Gastroesophageal sphincter (tissue), 3 donors: ENCODE measurements around the gene KRT82.

Source experiments
- EP300 ChIP-seq: sonication (generic); formaldehyde crosslinking; IDR thresholded peaks from one replicate; pipeline ENCODE4 v1.6.1; 2017; ENCODE audit warnings: antibody characterized with exemption, mild to moderate bottlenecking
- TF ChIP-seq, protein P1 (sequence below), 4 experiments: fragments of 200-600 bp in 2 of 4; fragments of 450-650 bp in 2 of 4; sonication (generic) in 1 of 4; IDR thresholded peaks; one replicate each; pipeline ENCODE4 v1.5.1; 2017 to 2019; ENCODE audit warnings: antibody characterized with exemption in 4 of 4, mild to moderate bottlenecking in 2 of 4, moderate library complexity in 2 of 4

DNA sequence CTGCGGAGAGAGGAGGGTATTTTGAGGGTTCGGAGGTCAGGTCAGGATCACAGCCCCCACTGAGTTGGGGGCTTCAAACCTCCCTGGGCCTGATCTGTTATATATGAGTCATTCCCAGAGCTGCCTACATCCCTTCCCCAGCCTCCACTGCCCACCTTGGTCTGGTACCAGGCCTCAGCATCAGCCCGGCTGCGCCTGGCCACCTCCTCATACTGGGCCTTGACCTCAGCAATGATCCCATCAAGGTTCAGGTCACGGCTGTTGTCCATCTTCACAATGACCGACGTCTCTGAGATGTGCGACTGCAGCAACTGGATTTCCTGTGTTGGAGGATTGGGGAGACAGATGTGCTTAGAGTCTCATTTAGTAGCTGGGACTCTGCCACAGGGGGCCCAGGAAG lies 24.9 kb downstream of the KRT82 start:
- TF ChIP-seq, protein P1, sequence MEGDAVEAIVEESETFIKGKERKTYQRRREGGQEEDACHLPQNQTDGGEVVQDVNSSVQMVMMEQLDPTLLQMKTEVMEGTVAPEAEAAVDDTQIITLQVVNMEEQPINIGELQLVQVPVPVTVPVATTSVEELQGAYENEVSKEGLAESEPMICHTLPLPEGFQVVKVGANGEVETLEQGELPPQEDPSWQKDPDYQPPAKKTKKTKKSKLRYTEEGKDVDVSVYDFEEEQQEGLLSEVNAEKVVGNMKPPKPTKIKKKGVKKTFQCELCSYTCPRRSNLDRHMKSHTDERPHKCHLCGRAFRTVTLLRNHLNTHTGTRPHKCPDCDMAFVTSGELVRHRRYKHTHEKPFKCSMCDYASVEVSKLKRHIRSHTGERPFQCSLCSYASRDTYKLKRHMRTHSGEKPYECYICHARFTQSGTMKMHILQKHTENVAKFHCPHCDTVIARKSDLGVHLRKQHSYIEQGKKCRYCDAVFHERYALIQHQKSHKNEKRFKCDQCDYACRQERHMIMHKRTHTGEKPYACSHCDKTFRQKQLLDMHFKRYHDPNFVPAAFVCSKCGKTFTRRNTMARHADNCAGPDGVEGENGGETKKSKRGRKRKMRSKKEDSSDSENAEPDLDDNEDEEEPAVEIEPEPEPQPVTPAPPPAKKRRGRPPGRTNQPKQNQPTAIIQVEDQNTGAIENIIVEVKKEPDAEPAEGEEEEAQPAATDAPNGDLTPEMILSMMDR (IDR thresholded peaks at IDR 0.05) = no peak
- TF ChIP-seq EP300 = no peak
